ENCODE measurements around the gene TRIM56.
"Not testable (repeated sequence)": the region's sequence is repeated elsewhere in the genome, so short reads cannot be mapped to it uniquely, and the experiment has no call there.

TRIM56 gene

DNA sequence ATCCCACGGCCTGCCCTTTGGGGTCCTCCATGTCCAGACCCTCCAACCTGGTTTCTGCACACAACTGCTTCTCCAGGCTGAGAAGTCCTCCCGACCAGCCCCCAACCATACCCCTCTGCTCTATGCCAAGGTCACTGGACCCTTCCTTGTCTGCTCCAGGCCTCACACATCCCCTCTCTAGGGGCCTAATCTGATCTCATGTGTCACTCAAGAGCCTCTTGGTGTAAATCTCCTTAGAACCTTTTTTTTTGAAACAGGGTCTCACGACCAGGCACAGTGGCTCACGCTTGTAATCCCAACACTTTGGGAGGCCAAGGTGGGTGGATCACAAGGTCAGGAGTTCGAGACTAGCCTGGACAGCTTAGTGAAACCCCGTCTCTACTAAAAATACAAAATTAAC, 24.1 kb downstream of the TRIM56 start:
- DNase-seq (ENCODE audit: extremely low read depth in 1 of 2, low read depth in 1 of 2) = no peak

- no peak for DNase-seq (ENCODE audit: extremely low read depth in 1 of 2, low read depth in 1 of 2)
These were observed 26.0 kb downstream of the TRIM56 start for GRCh38 chr7:101111261-101111660.

DNA sequence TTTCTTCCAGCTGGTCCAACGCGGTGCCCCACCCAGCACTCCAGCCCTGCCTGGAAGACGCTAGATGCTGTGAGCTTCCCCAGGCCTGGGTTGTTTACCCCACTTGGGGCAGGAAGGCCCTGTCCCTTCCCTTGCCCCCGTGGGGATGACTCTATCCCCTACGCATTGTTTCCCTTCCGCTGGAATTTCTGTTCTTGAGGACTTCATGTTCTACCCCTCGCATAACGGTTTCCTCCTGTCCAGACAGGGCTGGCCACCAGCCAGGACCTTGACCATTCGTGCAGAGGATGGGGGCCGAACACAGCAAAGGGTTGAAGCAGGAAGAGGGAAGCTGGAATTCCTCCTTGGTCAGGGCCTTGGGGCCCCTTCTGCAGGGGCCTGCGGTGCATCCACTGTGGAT, 27.0 kb downstream of the TRIM56 start:
- no peak for DNase-seq (ENCODE audit: extremely low read depth in 1 of 2, low read depth in 1 of 2)

- DNase-seq (ENCODE audit: extremely low read depth in 1 of 2, low read depth in 1 of 2) = not testable (repeated sequence)
These were observed 27.9 kb downstream of the TRIM56 start for GRCh38 chr7:101113140-101113539.

GRCh38 chr7:101113836-101114235, 28.6 kb downstream of the TRIM56 start:
- no peak for DNase-seq (ENCODE audit: extremely low read depth in 1 of 2, low read depth in 1 of 2)

DNA sequence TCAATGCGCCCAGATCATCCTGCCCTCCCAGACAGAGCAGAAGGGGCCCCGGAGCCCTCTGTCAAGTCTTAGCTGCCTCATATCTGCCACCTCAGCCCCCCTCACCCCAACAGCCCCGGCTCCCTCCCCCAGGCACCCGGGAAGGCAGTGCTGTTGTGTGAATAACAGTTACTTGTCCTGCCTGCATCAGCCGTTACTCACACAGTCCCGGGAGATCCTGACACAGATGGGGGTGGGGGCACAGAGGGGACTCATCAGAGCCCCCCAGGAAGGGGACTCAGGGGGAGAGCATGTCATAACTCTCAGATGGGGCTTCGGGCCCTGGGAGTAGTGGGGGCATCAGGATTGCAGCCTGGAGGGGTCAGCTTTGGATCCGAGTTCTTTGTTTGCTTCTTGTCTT, 29.2 kb downstream of the TRIM56 start:
- no peak for DNase-seq (ENCODE audit: extremely low read depth in 1 of 2, low read depth in 1 of 2)

DNA sequence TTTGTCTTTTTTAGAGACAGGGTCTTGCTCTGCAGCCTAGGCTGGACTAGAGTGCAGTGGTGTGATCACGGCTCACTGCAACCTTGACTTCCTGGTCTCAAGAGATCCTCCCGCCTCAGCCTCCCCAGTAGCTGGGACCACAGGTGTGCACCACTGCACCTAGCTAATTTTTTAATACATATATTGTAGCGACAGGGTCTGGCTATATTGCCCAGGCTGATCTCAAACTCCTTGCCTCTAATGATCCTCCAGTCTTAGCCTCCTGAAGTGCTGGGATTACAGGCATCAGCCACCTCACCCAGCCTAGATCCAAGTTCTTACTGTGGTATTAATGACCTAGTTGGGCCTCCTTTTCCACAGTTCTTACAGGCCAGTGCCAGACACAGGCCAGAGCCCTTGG, 29.9 kb downstream of the TRIM56 start:
- DNase-seq (ENCODE audit: extremely low read depth in 1 of 2, low read depth in 1 of 2) = no peak

GRCh38 chr7:101116898-101117297, 31.6 kb downstream of the TRIM56 start:
- no peak for DNase-seq (ENCODE audit: extremely low read depth in 1 of 2, low read depth in 1 of 2)

GRCh38 chr7:101118856-101119255, 33.6 kb downstream of the TRIM56 start:
- DNase-seq (ENCODE audit: extremely low read depth in 1 of 2, low read depth in 1 of 2) = no peak

DNA sequence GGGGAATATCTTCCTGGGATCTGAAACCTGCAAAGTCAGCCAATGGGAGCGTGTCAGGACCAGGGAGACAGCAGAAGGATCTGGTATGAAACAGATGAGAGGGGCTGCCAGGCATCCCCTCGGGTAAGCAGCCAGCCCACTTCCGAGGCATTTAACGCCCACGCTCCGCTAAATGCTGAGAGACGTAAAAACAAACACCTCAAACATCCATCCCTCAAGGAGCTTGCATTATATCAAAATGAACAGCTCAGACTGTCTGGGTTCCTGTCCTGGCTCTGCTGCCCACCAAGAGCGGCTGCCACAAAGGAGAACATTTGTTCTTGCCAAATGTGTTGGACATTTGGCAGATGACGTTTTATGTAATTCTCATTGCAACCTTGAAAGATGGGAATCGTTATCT, 34.6 kb downstream of the TRIM56 start:
- DNase-seq (ENCODE audit: extremely low read depth in 1 of 2, low read depth in 1 of 2) = no peak

DNA sequence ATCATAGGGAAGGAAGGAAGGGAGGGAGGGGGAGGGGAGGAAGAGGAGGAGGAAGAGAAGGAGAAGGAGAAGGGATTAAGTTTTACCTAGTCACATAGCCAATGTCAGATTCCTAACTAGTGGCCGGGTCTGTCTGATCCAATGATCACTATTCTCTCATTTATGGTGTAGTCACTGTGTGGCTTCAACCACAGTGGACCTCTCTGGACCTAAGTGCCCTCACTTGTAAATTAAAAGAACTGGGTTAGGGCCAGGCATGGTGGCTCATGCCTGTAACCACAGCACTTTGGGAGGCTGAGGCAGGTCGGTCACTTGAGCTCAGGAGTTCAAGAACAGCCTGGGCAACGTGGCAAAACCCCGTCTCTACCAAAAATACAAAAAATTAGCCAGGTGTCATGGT, 35.0 kb downstream of the TRIM56 start:
- DNase-seq (ENCODE audit: extremely low read depth in 1 of 2, low read depth in 1 of 2) = no peak

DNA sequence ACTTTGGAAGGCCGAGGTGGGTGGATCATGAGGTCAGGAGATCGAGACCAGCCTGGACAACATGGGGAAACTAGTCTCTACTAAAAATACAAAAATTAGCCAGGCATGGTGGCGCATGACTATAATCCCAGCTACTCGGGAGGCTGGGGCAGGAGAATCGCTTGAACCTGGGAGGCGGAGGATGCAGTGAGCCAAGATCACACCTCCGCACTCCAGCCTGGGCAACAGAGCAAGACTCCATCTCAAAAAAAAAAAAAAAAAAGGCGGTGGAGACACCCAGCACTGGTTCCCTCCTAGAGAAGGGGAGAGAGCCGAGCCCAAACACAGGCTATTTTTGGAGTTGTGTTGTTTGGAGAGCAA, 36.3 kb downstream of the TRIM56 start:
- not testable (repeated sequence) for DNase-seq (ENCODE audit: extremely low read depth in 1 of 2, low read depth in 1 of 2)

DNA sequence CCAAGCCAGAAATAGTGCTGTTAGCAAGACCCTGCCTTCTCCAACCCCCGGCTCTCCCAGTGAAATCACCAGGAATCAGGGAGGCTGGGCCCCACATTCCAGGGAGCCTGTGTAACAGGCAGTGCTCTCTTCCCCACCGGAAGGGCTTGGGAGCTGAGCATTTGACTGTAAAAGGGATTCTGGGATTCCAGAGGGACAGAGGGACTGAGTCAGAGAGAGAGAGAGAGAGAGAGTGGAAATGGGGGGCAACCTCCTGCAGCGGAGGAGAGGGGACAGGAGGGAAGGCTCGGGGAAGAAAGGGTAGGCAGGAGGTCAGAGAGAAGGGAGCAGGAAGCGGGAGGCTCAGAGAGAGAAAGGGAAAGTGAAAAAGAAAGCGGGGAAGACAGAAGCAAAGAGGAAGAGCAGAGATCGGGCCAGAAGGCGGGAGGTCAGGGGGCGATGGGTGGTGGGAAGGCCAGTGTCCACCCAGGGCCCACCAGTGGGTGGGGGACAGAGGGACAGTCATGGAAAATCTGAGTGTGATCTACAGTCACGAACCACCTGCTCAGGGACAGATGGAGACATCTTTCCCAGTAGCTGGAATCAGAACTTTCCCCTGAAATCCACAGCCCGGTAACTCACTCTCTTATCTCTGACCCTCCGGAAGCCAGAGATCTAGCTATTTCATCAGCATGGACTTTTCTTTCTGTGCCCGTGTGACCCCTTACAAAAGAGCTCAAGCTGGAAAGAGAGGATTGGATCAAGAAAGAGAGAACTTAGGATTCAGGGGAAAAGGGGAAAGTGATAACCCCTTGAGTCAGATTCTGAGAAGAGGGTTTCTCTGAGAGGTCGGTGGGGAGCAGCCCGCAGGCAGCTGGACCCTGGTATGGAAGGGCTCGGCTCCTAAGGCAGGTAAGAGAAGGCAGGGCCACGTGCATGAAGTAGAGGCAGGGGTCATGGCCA, 37.0 kb downstream of the TRIM56 start:
- no peak for DNase-seq (ENCODE audit: extremely low read depth in 1 of 2, low read depth in 1 of 2)

DNA sequence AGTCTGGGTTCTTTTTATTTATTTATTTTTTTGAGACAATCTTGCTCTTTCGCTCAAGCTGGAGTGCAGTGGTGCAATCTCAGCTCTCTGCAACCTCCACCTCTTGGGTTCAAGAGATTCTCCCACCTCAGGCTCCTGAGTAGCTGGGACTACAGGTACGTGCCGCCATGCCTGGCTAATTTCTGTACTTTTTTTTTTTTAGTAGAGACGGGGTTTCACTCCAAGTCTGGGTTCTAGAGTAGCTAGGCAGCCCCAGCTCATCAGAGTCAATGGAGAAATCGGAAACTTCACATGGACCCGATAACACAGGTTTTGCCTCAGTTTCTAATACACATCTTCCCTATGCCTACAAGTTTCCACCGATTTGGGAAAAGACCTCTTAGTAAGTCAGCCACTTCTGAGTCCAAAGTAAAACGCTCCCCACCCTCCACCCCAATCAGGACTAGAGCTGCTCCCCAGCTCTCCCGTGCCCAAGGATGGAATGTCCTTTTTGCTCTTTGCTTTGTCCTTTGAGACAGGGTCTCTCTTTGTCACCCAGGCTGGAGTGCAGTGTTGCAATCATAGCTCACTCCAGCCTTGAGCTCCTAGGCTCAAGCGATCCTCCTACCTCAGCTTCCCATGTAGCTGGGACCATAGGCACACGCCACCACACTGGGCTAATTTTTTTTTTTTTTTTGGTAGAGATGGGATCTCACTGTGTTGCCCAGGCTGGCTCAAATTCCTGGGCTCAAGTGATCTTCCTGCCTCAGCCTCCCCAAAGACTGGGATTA, 37.8 kb downstream of the TRIM56 start:
- DNase-seq (ENCODE audit: extremely low read depth in 1 of 2, low read depth in 1 of 2) = no peak

DNA sequence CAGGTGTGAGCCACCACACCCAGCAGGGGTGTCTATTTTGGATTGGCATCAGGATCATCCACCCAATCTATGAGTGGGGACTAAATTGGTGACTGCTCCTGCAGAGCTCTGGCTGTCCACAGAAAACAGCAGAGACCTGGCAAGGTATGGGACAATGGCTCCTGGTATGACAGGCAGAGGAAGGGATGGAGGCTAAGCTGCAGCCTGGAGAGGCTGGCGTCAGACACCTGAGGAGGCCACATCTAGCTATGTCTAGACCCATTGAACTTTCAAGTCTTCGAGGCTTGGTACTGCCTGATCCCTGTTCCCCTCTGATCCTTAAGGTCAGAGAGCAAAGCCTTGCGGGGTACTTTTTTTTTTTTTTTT, 38.4 kb downstream of the TRIM56 start:
- no peak for DNase-seq (ENCODE audit: extremely low read depth in 1 of 2, low read depth in 1 of 2)

- no peak for DNase-seq (ENCODE audit: extremely low read depth in 1 of 2, low read depth in 1 of 2)
These were observed 39.2 kb downstream of the TRIM56 start for GRCh38 chr7:101124376-101125056.

DNA sequence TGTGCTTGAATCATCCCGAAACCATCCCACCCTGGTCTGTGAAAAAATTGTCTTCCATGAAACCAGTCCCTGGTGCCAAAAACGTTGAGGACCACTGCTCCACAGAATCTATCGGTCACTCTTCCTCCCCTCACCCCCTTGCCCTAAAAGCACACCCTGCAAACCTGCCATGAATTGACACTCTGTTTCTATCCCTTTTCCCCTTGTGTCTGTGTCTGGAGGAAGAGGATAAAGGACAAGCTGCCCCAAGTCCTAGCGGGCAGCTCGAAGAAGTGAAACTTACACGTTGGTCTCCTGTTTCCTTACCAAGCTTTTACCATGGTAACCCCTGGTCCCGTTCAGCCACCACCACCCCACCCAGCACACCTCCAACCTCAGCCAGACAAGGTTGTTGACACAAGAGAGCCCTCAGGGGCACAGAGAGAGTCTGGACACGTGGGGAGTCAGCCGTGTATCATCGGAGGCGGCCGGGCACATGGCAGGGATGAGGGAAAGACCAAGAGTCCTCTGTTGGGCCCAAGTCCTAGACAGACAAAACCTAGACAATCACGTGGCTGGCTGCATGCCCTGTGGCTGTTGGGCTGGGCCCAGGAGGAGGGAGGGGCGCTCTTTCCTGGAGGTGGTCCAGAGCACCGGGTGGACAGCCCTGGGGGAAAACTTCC, 40.8 kb downstream of the TRIM56 start:
- DNase-seq (ENCODE audit: extremely low read depth in 1 of 2, low read depth in 1 of 2) = no peak

- peak; percentile 17 to 31 for DNase-seq (ENCODE audit: extremely low read depth in 1 of 2, low read depth in 1 of 2)
These were observed 41.6 kb downstream of the TRIM56 start, which contains the start of gene SERPINE1 for GRCh38 chr7:101126651-101127459. Gene SERPINE1, plus strand, starts transcription at chr7:101127104. Its CDS starts 1,290 bp downstream, at chr7:101128394.

DNA sequence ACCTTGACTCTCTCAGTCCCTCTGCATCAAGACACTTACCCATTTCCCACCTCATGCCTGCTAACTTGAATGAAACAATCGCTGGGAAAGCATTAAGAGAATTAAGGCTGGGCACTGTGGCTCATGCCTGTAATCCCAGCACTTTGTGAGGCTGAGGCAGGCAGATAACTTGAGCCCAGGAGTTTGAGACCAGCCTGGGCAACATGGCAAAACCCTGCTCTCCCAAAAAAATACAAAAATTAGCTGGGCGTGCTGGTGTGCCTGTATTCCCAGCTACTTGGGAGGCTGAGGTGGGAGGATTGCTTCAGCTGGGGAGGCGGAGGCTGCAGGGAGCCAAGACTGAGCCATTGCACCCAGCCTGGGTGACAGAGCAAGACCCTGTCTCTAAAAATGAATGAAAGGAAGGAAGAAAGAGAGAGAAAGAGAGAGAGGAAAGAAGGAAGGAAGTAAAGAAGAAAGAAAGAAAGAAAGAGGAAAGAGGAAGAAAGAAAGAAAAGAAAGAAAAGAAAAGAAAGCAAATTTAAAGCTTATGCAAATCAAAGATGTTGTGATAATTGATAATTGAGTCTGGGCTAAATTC, 42.3 kb downstream of the TRIM56 start:
- DNase-seq (ENCODE audit: extremely low read depth in 1 of 2, low read depth in 1 of 2) = no peak

Measured in activated CD8-positive, alpha-beta memory T cell treated with anti-CD3 and anti-CD28 coated beads for 1 hour (primary cell).